D721Med (cell line): Measurements from ENCODE around the gene SPO11.

Experiments used
- DNase-seq: peaks from one replicate; pipeline ENCODE4 v3.0.0; 2011; ENCODE audit warnings: low spot score; ENCODE audit not compliant: insufficient read length
- FAIRE-seq: peaks from 2 replicates; lab custom pipeline; 2011; peaks lifted over from hg19 to GRCh38; lab: Jason Lieb, UNC
- CTCF ChIP-seq: IDR thresholded peaks from 2 replicates; pipeline ENCODE4 v1.5.1; 2012; ENCODE audit warnings: mild to moderate bottlenecking, control low read depth; ENCODE audit not compliant: insufficient read depth; ENCODE audit errors: missing control alignments

SPO11 gene

GRCh38 chr20:57392512-57393271, 63.1 kb downstream of the SPO11 start:
- no peak for FAIRE-seq

More at GRCh38 chr20:57392512-57393271, 63.1 kb downstream of the SPO11 start:
- no peak for DNase-seq
- TF ChIP-seq CTCF: no peak
